ENCODE results near the gene FYCO1.
"Not testable (repeated sequence)": the region's sequence is repeated elsewhere in the genome, so short reads cannot be mapped to it uniquely, and the experiment has no call there.

The FYCO1 gene

GRCh38 chr3:45995236-45996192 lies at the start of gene FYCO1:
FYCO1 (minus strand) TSS chr3:45995824; CDS start chr3:45984910, 10,914 bp downstream.
- peak; percentile 95 for DNase-seq

- no peak for DNase-seq
Observed at GRCh38 chr3:46038916-46039315, 43.3 kb upstream of the FYCO1 start.

- DNase-seq: not testable (repeated sequence)
Observed at GRCh38 chr3:46038071-46038470, 42.4 kb upstream of the FYCO1 start.

GRCh38 chr3:46036191-46036590 lies 40.6 kb upstream of the FYCO1 start:
- DNase-seq: no peak

- no peak for DNase-seq
Observed at GRCh38 chr3:46031747-46032146, 36.1 kb upstream of the FYCO1 start.

- DNase-seq: no peak
Observed at GRCh38 chr3:46031269-46031668, 35.6 kb upstream of the FYCO1 start.

GRCh38 chr3:46030626-46031025 lies 35.0 kb upstream of the FYCO1 start:
- DNase-seq: no peak

- no peak for DNase-seq
Observed at GRCh38 chr3:46029953-46030543, 34.4 kb upstream of the FYCO1 start.

- no peak for DNase-seq
Observed at GRCh38 chr3:46027736-46028397, 32.2 kb upstream of the FYCO1 start.

- DNase-seq: no peak
Observed at GRCh38 chr3:46027021-46027705, 31.5 kb upstream of the FYCO1 start, which contains the start of gene XCR1. XCR1 (minus strand) TSS chr3:46027483; CDS start chr3:46021947, 5,536 bp downstream.

GRCh38 chr3:46025139-46025538 lies 29.5 kb upstream of the FYCO1 start:
- DNase-seq: no peak

- no peak for DNase-seq
Observed at GRCh38 chr3:46024131-46024530, 28.5 kb upstream of the FYCO1 start.

- DNase-seq: no peak
Observed at GRCh38 chr3:46022909-46023785, 27.5 kb upstream of the FYCO1 start.

- no peak for DNase-seq
Observed at GRCh38 chr3:46021516-46021915, 25.9 kb upstream of the FYCO1 start.

GRCh38 chr3:46020766-46021510 lies 25.3 kb upstream of the FYCO1 start:
- no peak for DNase-seq

- no peak for DNase-seq
Observed at GRCh38 chr3:46019707-46020106, 24.1 kb upstream of the FYCO1 start.

GRCh38 chr3:46017720-46018119 lies 22.1 kb upstream of the FYCO1 start:
- DNase-seq: no peak

- DNase-seq: no peak
Observed at GRCh38 chr3:46013316-46014094, 17.9 kb upstream of the FYCO1 start.

- no peak for DNase-seq
Observed at GRCh38 chr3:46012246-46012645, 16.6 kb upstream of the FYCO1 start.

GRCh38 chr3:46010519-46011113 lies 15.0 kb upstream of the FYCO1 start:
- DNase-seq: no peak

All from right hindlimb (tissue), 1 donor.